OCI-LY7 (cell line): ENCODE results near the gene AGFG1. TPM values are rescaled to one million over a fixed set of nuclear protein-coding genes. Genes with fewer than 3 reads are reported as not detected.
"Not testable (repeated sequence)": the region's sequence is repeated elsewhere in the genome, so short reads cannot be mapped to it uniquely, and the experiment has no call there.

Experiments used
- BruUV-seq: library from RNA; stranded (reverse); fragments of 400-500 nt; replicated peaks from 2 replicates; lab custom pipeline; 2021; lab: Mats Ljungman, UMichigan
- CTCF ChIA-PET: fragments of 300-600 bp; sonication (Branson Sonifier 250); formaldehyde crosslinking; loops from one replicate; lab custom pipeline; 2022; ENCODE audit warnings: antibody characterized with exemption; ENCODE audit not compliant: unreplicated experiment; lab: Charles Lee
- POLR2A ChIA-PET: fragments of 300-600 bp; sonication (Branson Sonifier 250); formaldehyde crosslinking; loops from one replicate; lab custom pipeline; 2022; ENCODE audit warnings: antibody characterized with exemption; lab: Charles Lee
- DNase-seq: peaks from one replicate; pipeline ENCODE4 v3.0.0-alpha.2; 2015; ENCODE audit warnings: low spot score
- H2AFZ ChIP-seq: fragments of 200-600 bp; sonication (generic), shearing (Covaris generic); 2 replicates; pipeline ENCODE4 v1.6.1; 2014; ENCODE audit warnings: mild to moderate bottlenecking, antibody characterized with exemption, low read length, moderate library complexity
- H3K27ac ChIP-seq: fragments of 200-600 bp; sonication (generic); 2 replicates; pipeline ENCODE4 v1.5.1; 2014; ENCODE audit warnings: mixed run types, low read depth, mild to moderate bottlenecking, moderate library complexity, low read length, inconsistent platforms; ENCODE audit not compliant: poor library complexity, severe bottlenecking
- H3K36me3 ChIP-seq: fragments of 200-600 bp; sonication (generic); 2 replicates; pipeline ENCODE4 v1.6.1; 2014; ENCODE audit warnings: mild to moderate bottlenecking, antibody characterized with exemption, low read length, moderate library complexity, mixed read lengths; ENCODE audit not compliant: insufficient read depth
- H3K4me1 ChIP-seq: fragments of 200-600 bp; sonication (generic); 2 replicates; pipeline ENCODE4 v1.5.1; 2014; ENCODE audit warnings: mild to moderate bottlenecking, low read length; ENCODE audit not compliant: insufficient read depth, poor library complexity, severe bottlenecking
- H3K4me2 ChIP-seq: fragments of 200-600 bp; sonication (generic); 2 replicates; pipeline ENCODE4 v1.6.1; 2014; ENCODE audit warnings: mild to moderate bottlenecking, low read length
- H3K4me3 ChIP-seq: fragments of 200-600 bp; sonication (generic); 2 replicates; pipeline ENCODE4 v1.5.1; 2014; ENCODE audit warnings: mild to moderate bottlenecking, low read depth, low read length; ENCODE audit not compliant: poor library complexity, severe bottlenecking
- H3K79me2 ChIP-seq: fragments of 200-600 bp; sonication (generic); 2 replicates; pipeline ENCODE4 v1.6.1; 2016; ENCODE audit warnings: low read depth, mild to moderate bottlenecking, low read length, moderate library complexity, mixed read lengths; ENCODE audit not compliant: insufficient read depth
- H3K9me2 ChIP-seq: fragments of 200-600 bp; sonication (generic); 2 replicates; pipeline ENCODE4 v1.6.1; 2016; ENCODE audit warnings: mild to moderate bottlenecking, low read length, mixed read lengths; ENCODE audit not compliant: insufficient read depth
- H3K9me3 ChIP-seq: fragments of 200-600 bp; sonication (generic); 2 replicates; pipeline ENCODE4 v1.6.1; 2014; ENCODE audit warnings: mild to moderate bottlenecking, mixed run types, low read length, mixed read lengths
- H4K20me1 ChIP-seq: fragments of 200-600 bp; sonication (generic); 2 replicates; pipeline ENCODE4 v1.6.1; 2014; ENCODE audit warnings: mild to moderate bottlenecking, antibody characterized with exemption, low read length, moderate library complexity, mixed read lengths; ENCODE audit not compliant: insufficient read depth
- CTCF ChIP-seq: fragments of 200-600 bp; sonication (generic); conservative IDR thresholded peaks from 2 replicates; pipeline ENCODE4 v1.5.1; 2014; ENCODE audit warnings: mild to moderate bottlenecking, antibody characterized with exemption, low read length, moderate library complexity, mixed read lengths
- EZH2phosphoT487 ChIP-seq: fragments of 200-600 bp; sonication (generic); IDR thresholded peaks from 2 replicates; pipeline ENCODE4 v1.6.1; 2018; ENCODE audit warnings: low read depth, borderline replicate concordance, mild to moderate bottlenecking, mixed run types, antibody characterized with exemption, low read length, moderate library complexity, mixed read lengths
- intact Hi-C: fragments of 100-400 bp; cut with micrococcal nuclease; formaldehyde crosslinking; loops from one replicate; pipeline ENCODE4 v1.10.0; 2022; ENCODE audit not compliant: unreplicated experiment
- total RNA-seq, 2 experiments: library from RNA; depleted of rRNA in 1 of 2; stranded (reverse); fragments of >200 nt in 1 of 2; shearing (Covaris generic) in 1 of 2; gene quantifications; 2 replicates each; pipeline ENCODE4 v1.2.3, GENCODE V29; 2014 to 2022

Gene AGFG1
- total RNA-seq, 2 experiments from 2014 or later: 37.6 to 65.4 TPM

DNA sequence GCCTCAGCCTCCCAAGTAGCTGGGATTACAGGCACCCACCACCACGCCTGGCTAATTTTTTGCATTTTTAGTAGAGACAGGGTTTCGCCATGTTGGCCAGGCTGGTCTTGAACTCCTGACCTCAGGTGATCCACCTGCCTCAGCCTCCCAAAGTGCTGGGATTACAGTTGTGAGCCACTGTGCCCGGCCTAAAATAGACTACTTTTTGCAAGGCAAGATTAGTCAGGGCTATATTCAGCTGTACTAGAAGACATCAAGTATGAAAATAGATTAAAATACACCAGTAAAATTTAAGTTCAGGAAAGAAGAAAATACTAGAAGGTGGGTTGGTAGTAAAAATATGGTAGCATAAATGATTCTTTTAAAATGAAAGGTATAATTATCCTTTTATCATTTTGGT is 49.2 kb downstream of the AGFG1 start:
- POLR2A ChIA-PET: interaction anchor here (0.7 to 2.1 kb wide), 5 partner anchors 9 to 32 kb away, joined by 3 to 17 read pairs (median 6); no protein-coding TSS in a partner anchor
- BruUV-seq, H3K4me3 ChIP-seq, DNase-seq, intact Hi-C loops, H3K27ac ChIP-seq, H3K4me1 ChIP-seq, H2AFZ ChIP-seq, CTCF ChIA-PET, H3K4me2 ChIP-seq, H3K9me2 ChIP-seq, H3K9me3 ChIP-seq: not testable (repeated sequence)
- Histone ChIP-seq H3K36me3 (peaks cover 54% of the 10 kb centered on the region), H3K79me2 (peaks cover 44% of the 10 kb centered on the region; the same call in 1 of the 2 replicates), H4K20me1 (peaks cover 15% of the 10 kb centered on the region)

- ChIA-PET POLR2A (no interaction called here), CTCF (no interaction called here)
- Histone ChIP-seq H3K9me3 (no peaks in the 10 kb centered on the region), H4K20me1 (peaks cover 19% of the 10 kb centered on the region; the same call in 1 of the 2 replicates), H3K4me3 (no peak overlapping the region), H3K4me1 (no peaks in the 10 kb centered on the region), H2AFZ (no peak overlapping the region), H3K36me3 (peaks cover 81% of the 10 kb centered on the region), H3K4me2 (no peak overlapping the region), H3K9me2 (no peaks in the 10 kb centered on the region), H3K79me2 (peaks cover 18% of the 10 kb centered on the region; the same call in 1 of the 2 replicates), H3K27ac (no peak overlapping the region)
- no TSS peak for BruUV-seq
- intact Hi-C loops: no loop called here
- TF ChIP-seq EZH2phosphoT487 (no peak), CTCF (no peak)
- no peak for DNase-seq
Observed at GRCh38 chr2:227524665-227525064, 52.7 kb downstream of the AGFG1 start.

- DNase-seq: no peak
- Histone ChIP-seq H3K4me1 (no peaks in the 10 kb centered on the region), H3K4me3 (no peak overlapping the region), H4K20me1 (0 out of 2 replicates have a peak, but pooled peaks cover 5% of the 10 kb centered on the region), H3K36me3 (peaks cover 72% of the 10 kb centered on the region), H3K4me2 (no peak overlapping the region), H3K27ac (no peak overlapping the region), H3K9me2 (no peaks in the 10 kb centered on the region), H3K79me2 (peaks cover 3% of the 10 kb centered on the region; the same call in 1 of the 2 replicates), H3K9me3 (no peaks in the 10 kb centered on the region), H2AFZ (no peak overlapping the region)
- no peak for TF ChIP-seq CTCF
- TF ChIP-seq EZH2phosphoT487: no peak
- intact Hi-C loops: no loop called here
- no TSS peak for BruUV-seq
- ChIA-PET POLR2A (interaction anchor here (0.6 kb wide), 1 partner anchor 48 kb away, joined by 3 read pairs; no protein-coding TSS in a partner anchor), CTCF (no interaction called here)
Observed at GRCh38 chr2:227527351-227527750, 55.4 kb downstream of the AGFG1 start.
